ENCODE measurements around the gene PTCHD4.

Gene PTCHD4

GRCh38 chr6:48099713-48100587 lies 11.0 kb downstream of the PTCHD4 start:
- Histone ChIP-seq H3K4me1 (ENCODE audit: control extremely low read depth in 1 of 4, control insufficient read depth in 4 of 4, insufficient read depth in 4 of 4, low read length in 3 of 4) (peaks cover 0 to 8% (median 0%) of the 10 kb centered on the region in 4 experiments), H3K9me3 (ENCODE audit: control extremely low read depth in 1 of 5, control insufficient read depth in 4 of 5, insufficient read depth in 2 of 5, low read depth in 1 of 5, low read length in 4 of 5) (no peaks in the 10 kb centered on the region), H3K4me3 (ENCODE audit: control insufficient read depth in 1 of 7, extremely low read depth in 1 of 7, insufficient read depth in 4 of 7, low read depth in 2 of 7, low read length in 6 of 7) (no peak overlapping the region), H3K27ac (ENCODE audit: insufficient read depth in 1 of 2, low read depth in 1 of 2, low read length in 2 of 2, poor library complexity in 1 of 2, severe bottlenecking in 2 of 2) (no peak overlapping the region), H3K36me3 (ENCODE audit: control insufficient read depth in 4 of 4, insufficient read depth in 4 of 4, low read length in 3 of 4) (no peaks in the 10 kb centered on the region), H3K27me3 (replicated peaks in 2 of 5; ENCODE audit: control insufficient read depth in 4 of 5, insufficient read depth in 5 of 5, low read length in 4 of 5) (no peaks in the 10 kb centered on the region)
- CTCF ChIA-PET = no interaction called here
- no peak for DNase-seq
- 100% methylated on average over 1 of the region's 3 CpGs for WGBS (ENCODE audit: insufficient coverage)
- POLR2A ChIA-PET = no interaction called here

GRCh38 chr6:48098923-48099322 lies 12.1 kb downstream of the PTCHD4 start:
- Histone ChIP-seq H3K4me1 (ENCODE audit: control extremely low read depth in 1 of 4, control insufficient read depth in 4 of 4, insufficient read depth in 4 of 4, low read length in 3 of 4) (peaks cover 0 to 8% (median 0%) of the 10 kb centered on the region in 4 experiments), H3K27ac (ENCODE audit: insufficient read depth in 1 of 2, low read depth in 1 of 2, low read length in 2 of 2, poor library complexity in 1 of 2, severe bottlenecking in 2 of 2) (no peak overlapping the region), H3K9me3 (ENCODE audit: control extremely low read depth in 1 of 5, control insufficient read depth in 4 of 5, insufficient read depth in 2 of 5, low read depth in 1 of 5, low read length in 4 of 5) (no peaks in the 10 kb centered on the region), H3K4me3 (ENCODE audit: control insufficient read depth in 1 of 7, extremely low read depth in 1 of 7, insufficient read depth in 4 of 7, low read depth in 2 of 7, low read length in 6 of 7) (no peak overlapping the region), H3K27me3 (replicated peaks in 2 of 5; ENCODE audit: control insufficient read depth in 4 of 5, insufficient read depth in 5 of 5, low read length in 4 of 5) (no peaks in the 10 kb centered on the region), H3K36me3 (ENCODE audit: control insufficient read depth in 4 of 4, insufficient read depth in 4 of 4, low read length in 3 of 4) (no peaks in the 10 kb centered on the region)
- ChIA-PET CTCF (no interaction called here), POLR2A (no interaction called here)
- 81% methylated on average over 3 of the region's 3 CpGs for WGBS (ENCODE audit: insufficient coverage)
- peak in 1 of 3 donors; percentile 24 for DNase-seq

DNA sequence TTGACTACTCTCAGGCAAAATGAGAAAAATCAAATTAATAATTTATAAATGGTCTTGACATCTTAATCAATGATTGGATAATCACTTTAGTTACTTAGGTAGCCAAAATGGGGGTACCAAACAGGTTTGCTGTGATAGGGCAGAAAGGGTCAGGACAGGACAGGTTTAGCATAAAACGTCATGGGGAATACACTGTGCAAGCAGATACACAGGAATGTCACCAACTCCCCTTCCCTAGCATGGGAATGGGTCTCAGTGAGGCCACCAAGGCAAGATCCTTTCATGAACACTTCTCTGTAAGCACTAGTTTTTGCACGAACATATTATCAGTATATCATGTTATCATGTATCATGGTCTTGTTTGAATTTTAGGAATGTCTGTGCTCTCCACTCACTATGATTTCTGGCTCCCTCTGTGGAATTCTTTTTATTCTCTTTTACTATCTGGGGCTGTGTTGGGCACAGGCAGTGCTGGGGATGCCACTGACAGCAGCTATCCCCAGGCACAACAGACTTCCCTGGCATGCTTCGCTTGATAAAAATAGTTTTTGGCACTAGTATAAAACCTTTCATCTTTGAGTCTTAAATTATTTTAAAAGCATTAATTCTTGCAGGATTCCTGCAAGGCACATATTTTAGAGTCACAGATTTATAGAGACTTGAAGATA lies 18.3 kb downstream of the PTCHD4 start:
- ChIA-PET POLR2A (no interaction called here), CTCF (no interaction called here)
- H3K4me1 ChIP-seq (ENCODE audit: control extremely low read depth in 1 of 4, control insufficient read depth in 4 of 4, insufficient read depth in 4 of 4, low read length in 3 of 4) = no peaks in the 10 kb centered on the region
- H3K27me3 ChIP-seq (replicated peaks in 2 of 5; ENCODE audit: control insufficient read depth in 4 of 5, insufficient read depth in 5 of 5, low read length in 4 of 5) = no peaks in the 10 kb centered on the region
- H3K9me3 ChIP-seq (ENCODE audit: control extremely low read depth in 1 of 5, control insufficient read depth in 4 of 5, insufficient read depth in 2 of 5, low read depth in 1 of 5, low read length in 4 of 5) = no peaks in the 10 kb centered on the region
- no peak overlapping the region for H3K4me3 ChIP-seq (ENCODE audit: control insufficient read depth in 1 of 7, extremely low read depth in 1 of 7, insufficient read depth in 4 of 7, low read depth in 2 of 7, low read length in 6 of 7)
- H3K27ac ChIP-seq (ENCODE audit: insufficient read depth in 1 of 2, low read depth in 1 of 2, low read length in 2 of 2, poor library complexity in 1 of 2, severe bottlenecking in 2 of 2) = no peak overlapping the region
- no peak for DNase-seq
- 100% methylated on average over 2 of the region's 3 CpGs for WGBS (ENCODE audit: insufficient coverage)
- no peaks in the 10 kb centered on the region for H3K36me3 ChIP-seq (ENCODE audit: control insufficient read depth in 4 of 4, insufficient read depth in 4 of 4, low read length in 3 of 4)

GRCh38 chr6:48090546-48090945 lies 20.5 kb downstream of the PTCHD4 start:
- Histone ChIP-seq H3K4me3 (ENCODE audit: control insufficient read depth in 1 of 7, extremely low read depth in 1 of 7, insufficient read depth in 4 of 7, low read depth in 2 of 7, low read length in 6 of 7) (no peak overlapping the region), H3K4me1 (ENCODE audit: control extremely low read depth in 1 of 4, control insufficient read depth in 4 of 4, insufficient read depth in 4 of 4, low read length in 3 of 4) (no peaks in the 10 kb centered on the region), H3K27ac (ENCODE audit: insufficient read depth in 1 of 2, low read depth in 1 of 2, low read length in 2 of 2, poor library complexity in 1 of 2, severe bottlenecking in 2 of 2) (no peak overlapping the region), H3K36me3 (ENCODE audit: control insufficient read depth in 4 of 4, insufficient read depth in 4 of 4, low read length in 3 of 4) (no peaks in the 10 kb centered on the region), H3K27me3 (replicated peaks in 2 of 5; ENCODE audit: control insufficient read depth in 4 of 5, insufficient read depth in 5 of 5, low read length in 4 of 5) (no peaks in the 10 kb centered on the region), H3K9me3 (ENCODE audit: control extremely low read depth in 1 of 5, control insufficient read depth in 4 of 5, insufficient read depth in 2 of 5, low read depth in 1 of 5, low read length in 4 of 5) (no peaks in the 10 kb centered on the region)
- ChIA-PET CTCF (no interaction called here), POLR2A (no interaction called here)
- no peak for DNase-seq
- whole genome bisulfite sequencing (ENCODE audit: insufficient coverage) = 95% methylated on average over 3 of the region's 4 CpGs

- CTCF ChIA-PET = interaction anchor here (1.1 kb wide), 1 partner anchor 390 kb away, joined by 3 read pairs; no protein-coding TSS in a partner anchor
Observed at GRCh38 chr6:48087448-48087847, 23.5 kb downstream of the PTCHD4 start.

GRCh38 chr6:48086187-48086586 lies 24.8 kb downstream of the PTCHD4 start:
- Histone ChIP-seq H3K4me1 (ENCODE audit: control extremely low read depth in 1 of 4, control insufficient read depth in 4 of 4, insufficient read depth in 4 of 4, low read length in 3 of 4) (no peaks in the 10 kb centered on the region), H3K36me3 (ENCODE audit: control insufficient read depth in 4 of 4, insufficient read depth in 4 of 4, low read length in 3 of 4) (no peaks in the 10 kb centered on the region), H3K4me3 (ENCODE audit: control insufficient read depth in 1 of 7, extremely low read depth in 1 of 7, insufficient read depth in 4 of 7, low read depth in 2 of 7, low read length in 6 of 7) (no peak overlapping the region), H3K9me3 (ENCODE audit: control extremely low read depth in 1 of 5, control insufficient read depth in 4 of 5, insufficient read depth in 2 of 5, low read depth in 1 of 5, low read length in 4 of 5) (no peaks in the 10 kb centered on the region), H3K27me3 (replicated peaks in 2 of 5; ENCODE audit: control insufficient read depth in 4 of 5, insufficient read depth in 5 of 5, low read length in 4 of 5) (no peaks in the 10 kb centered on the region), H3K27ac (ENCODE audit: insufficient read depth in 1 of 2, low read depth in 1 of 2, low read length in 2 of 2, poor library complexity in 1 of 2, severe bottlenecking in 2 of 2) (no peak overlapping the region)
- DNase-seq = no peak
- CTCF ChIA-PET = no interaction called here
- no CpG with 5 or more reads among the region's 1 CpG for WGBS (ENCODE audit: insufficient coverage)
- POLR2A ChIA-PET = no interaction called here

More at GRCh38 chr6:48087448-48087847, 23.5 kb downstream of the PTCHD4 start:
- 20% methylated on average over 1 of the region's 1 CpG for WGBS (ENCODE audit: insufficient coverage)
- peak in 2 of 3 donors; percentile 34 to 48 for DNase-seq
- Histone ChIP-seq H3K36me3 (ENCODE audit: control insufficient read depth in 4 of 4, insufficient read depth in 4 of 4, low read length in 3 of 4) (no peaks in the 10 kb centered on the region), H3K27me3 (replicated peaks in 2 of 5; ENCODE audit: control insufficient read depth in 4 of 5, insufficient read depth in 5 of 5, low read length in 4 of 5) (no peaks in the 10 kb centered on the region), H3K4me3 (ENCODE audit: control insufficient read depth in 1 of 7, extremely low read depth in 1 of 7, insufficient read depth in 4 of 7, low read depth in 2 of 7, low read length in 6 of 7) (no peak overlapping the region), H3K9me3 (ENCODE audit: control extremely low read depth in 1 of 5, control insufficient read depth in 4 of 5, insufficient read depth in 2 of 5, low read depth in 1 of 5, low read length in 4 of 5) (no peaks in the 10 kb centered on the region), H3K27ac (ENCODE audit: insufficient read depth in 1 of 2, low read depth in 1 of 2, low read length in 2 of 2, poor library complexity in 1 of 2, severe bottlenecking in 2 of 2) (no peak overlapping the region), H3K4me1 (ENCODE audit: control extremely low read depth in 1 of 4, control insufficient read depth in 4 of 4, insufficient read depth in 4 of 4, low read length in 3 of 4) (no peaks in the 10 kb centered on the region)
- POLR2A ChIA-PET = no interaction called here

DNA sequence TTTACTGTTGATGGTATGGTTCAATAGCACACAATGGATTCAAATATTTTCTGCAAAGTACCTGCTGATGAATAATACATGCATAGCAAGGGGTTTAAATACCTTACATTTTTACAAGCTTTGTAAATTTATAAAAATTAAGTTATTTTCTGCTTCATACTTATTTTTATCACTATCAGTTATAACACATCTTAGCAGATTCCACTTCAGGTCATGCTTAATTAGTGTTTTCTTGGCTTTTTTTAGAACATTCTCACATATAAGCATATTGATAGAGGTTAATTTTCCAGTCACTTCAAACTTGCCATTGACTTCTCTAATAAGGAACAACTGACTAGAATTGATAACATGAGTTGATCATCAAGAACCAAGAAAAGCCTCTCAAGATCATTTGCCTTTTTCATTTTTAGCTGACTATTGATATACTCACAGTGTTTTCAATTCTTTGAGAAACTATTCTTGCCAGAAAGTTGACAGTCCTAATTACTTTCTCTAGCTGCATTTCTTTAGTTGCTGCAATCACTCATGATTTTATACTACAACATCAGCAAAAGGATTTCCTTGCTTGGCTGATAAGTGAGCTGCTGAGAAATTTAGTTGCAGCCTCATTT lies 25.8 kb downstream of the PTCHD4 start:
- Histone ChIP-seq H3K27ac (ENCODE audit: insufficient read depth in 1 of 2, low read depth in 1 of 2, low read length in 2 of 2, poor library complexity in 1 of 2, severe bottlenecking in 2 of 2) (no peak overlapping the region), H3K9me3 (ENCODE audit: control extremely low read depth in 1 of 5, control insufficient read depth in 4 of 5, insufficient read depth in 2 of 5, low read depth in 1 of 5, low read length in 4 of 5) (no peaks in the 10 kb centered on the region), H3K4me1 (ENCODE audit: control extremely low read depth in 1 of 4, control insufficient read depth in 4 of 4, insufficient read depth in 4 of 4, low read length in 3 of 4) (no peaks in the 10 kb centered on the region), H3K36me3 (ENCODE audit: control insufficient read depth in 4 of 4, insufficient read depth in 4 of 4, low read length in 3 of 4) (no peaks in the 10 kb centered on the region), H3K27me3 (replicated peaks in 2 of 5; ENCODE audit: control insufficient read depth in 4 of 5, insufficient read depth in 5 of 5, low read length in 4 of 5) (no peaks in the 10 kb centered on the region), H3K4me3 (ENCODE audit: control insufficient read depth in 1 of 7, extremely low read depth in 1 of 7, insufficient read depth in 4 of 7, low read depth in 2 of 7, low read length in 6 of 7) (no peak overlapping the region)
- no peak for DNase-seq
- CTCF ChIA-PET = no interaction called here
- POLR2A ChIA-PET = no interaction called here

Data from common myeloid progenitor, CD34-positive (primary cell).